ENCODE data around the gene SRC.

- TF ChIP-seq, protein P1, sequence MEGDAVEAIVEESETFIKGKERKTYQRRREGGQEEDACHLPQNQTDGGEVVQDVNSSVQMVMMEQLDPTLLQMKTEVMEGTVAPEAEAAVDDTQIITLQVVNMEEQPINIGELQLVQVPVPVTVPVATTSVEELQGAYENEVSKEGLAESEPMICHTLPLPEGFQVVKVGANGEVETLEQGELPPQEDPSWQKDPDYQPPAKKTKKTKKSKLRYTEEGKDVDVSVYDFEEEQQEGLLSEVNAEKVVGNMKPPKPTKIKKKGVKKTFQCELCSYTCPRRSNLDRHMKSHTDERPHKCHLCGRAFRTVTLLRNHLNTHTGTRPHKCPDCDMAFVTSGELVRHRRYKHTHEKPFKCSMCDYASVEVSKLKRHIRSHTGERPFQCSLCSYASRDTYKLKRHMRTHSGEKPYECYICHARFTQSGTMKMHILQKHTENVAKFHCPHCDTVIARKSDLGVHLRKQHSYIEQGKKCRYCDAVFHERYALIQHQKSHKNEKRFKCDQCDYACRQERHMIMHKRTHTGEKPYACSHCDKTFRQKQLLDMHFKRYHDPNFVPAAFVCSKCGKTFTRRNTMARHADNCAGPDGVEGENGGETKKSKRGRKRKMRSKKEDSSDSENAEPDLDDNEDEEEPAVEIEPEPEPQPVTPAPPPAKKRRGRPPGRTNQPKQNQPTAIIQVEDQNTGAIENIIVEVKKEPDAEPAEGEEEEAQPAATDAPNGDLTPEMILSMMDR (IDR thresholded peaks at IDR 0.05; ENCODE audit: insufficient read depth, low read length, poor library complexity, severe bottlenecking) = no peak
- no peak for TF ChIP-seq EZH2phosphoT487 (conservative IDR thresholded peaks at IDR 0.05; ENCODE audit: low read length)
Observed at GRCh38 chr20:37407019-37407566, 61.2 kb downstream of the SRC start.

All from SU-DHL-6 (cell line).